SIG-M5 (cell line): Measurements from ENCODE around the gene ARID3B.
"Not testable (repeated sequence)": the region's sequence is repeated elsewhere in the genome, so short reads cannot be mapped to it uniquely, and the experiment has no call there.

Source experiments
- DNase-seq: peaks from one replicate; lab custom pipeline; 2025; lab: John Stamatoyannopoulos, UW

Gene ARID3B

DNA sequence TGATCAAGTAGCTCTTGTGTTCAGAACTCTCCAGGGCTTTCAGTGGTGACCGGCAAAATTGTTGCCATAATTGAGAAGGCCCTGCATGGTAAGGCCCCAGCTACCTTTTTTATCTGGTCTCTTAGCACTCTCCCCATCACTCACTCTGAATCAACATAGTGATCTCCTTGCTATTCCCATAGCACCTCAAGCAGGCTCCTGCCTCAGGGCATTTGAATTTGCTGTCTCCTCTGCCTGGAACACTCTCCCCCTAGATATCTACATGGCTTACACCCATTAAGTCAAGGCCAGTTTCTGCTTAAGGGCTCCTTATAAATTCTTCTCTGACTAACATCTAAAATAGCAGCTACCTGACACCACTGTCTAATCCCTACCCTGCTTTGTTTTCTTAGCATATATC is 3.3 kb upstream of the ARID3B start:
- no peak for DNase-seq

DNA sequence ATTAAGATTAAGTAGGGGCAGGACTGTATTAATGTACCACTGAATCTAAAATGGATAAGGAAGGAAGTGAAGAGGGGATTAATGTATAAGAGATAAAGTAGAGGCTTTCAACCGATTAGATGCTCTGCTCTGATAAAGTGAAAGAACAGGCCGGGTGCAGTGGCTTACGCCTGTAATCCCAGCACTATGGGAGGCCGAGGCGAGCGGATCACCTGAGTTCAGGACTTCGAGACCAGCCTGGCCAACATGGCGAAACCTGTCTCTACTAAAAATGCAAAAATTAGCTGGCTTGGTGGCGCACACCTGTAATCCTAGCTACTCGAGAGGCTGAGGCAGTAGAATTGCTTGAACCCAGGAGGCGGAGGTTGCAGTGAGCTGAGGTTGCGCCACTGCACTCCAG is 1.5 kb upstream of the ARID3B start:
- not testable (repeated sequence) for DNase-seq

DNA sequence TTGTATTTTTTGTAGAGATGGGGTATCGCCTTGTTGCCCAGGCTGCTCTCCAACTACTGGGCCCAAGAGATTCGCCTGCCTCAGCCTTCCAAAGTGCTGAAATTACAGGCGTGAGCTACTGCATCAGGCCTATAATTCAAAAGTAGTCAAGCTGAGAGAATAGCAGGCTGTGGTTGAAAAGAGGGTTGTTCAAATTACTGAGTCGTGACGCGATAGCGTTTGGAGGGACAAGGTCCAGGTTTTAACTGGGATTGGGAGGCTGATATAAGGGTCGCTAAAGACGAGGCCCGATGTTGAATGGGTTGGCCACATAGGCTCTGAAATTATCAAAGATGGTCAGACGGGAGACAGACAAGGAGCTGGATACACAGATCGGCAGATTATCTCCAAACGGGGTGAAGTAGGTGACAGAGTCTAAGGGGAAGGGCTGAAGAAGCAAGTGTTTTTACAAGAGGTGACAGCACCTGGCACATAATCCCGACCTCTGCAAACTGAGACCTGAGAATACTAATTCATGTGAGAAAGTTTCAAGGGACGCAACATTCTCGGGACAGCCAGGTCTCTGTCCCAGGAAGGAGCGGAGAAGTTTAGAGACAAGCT is 759 bp upstream of the ARID3B start:
- no peak for DNase-seq

DNA sequence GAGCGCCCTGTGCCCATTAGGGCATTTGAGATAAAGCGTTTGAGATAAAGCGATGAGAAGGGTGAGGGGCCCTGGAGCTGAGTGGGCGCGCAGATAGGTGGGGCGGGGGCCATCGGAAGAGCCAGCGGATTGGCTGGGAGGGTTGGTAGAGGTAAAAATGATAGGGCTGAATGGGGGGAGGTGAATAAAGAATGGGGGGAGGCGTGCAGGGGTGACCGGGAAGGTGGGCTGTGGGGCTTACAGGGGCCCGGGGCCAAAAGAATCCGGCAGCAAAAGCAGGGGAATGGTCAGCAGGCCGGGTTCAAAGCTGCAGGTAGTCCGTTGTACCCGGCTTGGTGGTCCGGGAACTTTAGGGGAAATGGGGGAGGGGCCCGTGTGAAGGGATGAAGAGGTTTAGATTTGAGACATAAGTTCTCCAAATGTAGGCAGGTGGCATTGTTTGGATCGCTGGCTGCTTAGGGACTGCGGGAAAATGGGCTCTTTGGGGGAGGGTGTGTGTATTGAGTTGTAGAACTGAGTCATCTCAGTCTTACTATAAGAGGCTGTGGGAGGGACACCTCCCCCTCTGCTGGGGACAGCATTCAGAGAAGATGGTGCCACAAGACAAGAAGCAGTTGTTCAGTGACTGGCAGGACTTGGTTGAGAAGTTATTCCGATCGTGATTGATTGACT is 610 bp downstream of the ARID3B start:
- peak; percentile 50 for DNase-seq

DNA sequence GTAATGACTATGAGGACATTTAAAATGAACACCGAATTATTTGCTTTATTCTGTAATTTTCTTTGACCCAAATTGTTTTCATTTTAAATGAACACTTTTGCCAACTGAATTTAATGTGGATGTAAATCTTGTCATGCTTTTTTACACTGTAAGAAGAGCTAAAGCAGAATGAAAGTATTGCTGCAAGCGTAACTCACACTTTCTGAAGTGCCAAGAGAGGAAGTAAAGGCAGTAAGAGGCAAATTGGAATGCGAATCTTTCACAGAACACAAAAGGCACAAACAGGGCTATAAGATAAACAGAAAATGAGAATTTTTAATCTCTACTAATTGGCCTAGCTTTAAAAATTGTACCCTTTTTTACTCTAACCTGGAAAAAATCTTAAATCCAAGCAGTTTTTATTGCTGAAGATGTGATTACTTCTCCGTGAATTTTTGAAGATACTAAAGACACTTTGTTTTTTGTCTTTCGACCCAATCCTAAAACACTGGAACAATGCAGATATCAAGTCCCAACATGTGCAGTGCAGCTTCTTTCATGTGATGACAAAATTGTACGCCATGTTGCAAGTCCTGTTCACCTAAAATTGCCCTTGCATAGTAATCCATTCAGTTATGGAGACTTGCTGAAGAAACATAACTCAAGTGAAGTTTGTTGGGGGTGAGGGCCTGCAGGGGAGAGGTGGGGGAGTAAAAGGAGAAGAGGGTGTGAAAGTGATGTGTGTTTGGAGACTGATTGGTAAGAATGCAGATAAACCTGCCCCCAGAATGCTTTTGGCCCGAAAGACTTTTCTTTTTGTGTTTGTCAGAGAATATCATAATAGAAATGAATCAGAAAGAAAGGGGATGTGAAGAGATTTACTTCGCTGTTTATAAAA is 1.4 kb downstream of the ARID3B start:
- no peak for DNase-seq

DNA sequence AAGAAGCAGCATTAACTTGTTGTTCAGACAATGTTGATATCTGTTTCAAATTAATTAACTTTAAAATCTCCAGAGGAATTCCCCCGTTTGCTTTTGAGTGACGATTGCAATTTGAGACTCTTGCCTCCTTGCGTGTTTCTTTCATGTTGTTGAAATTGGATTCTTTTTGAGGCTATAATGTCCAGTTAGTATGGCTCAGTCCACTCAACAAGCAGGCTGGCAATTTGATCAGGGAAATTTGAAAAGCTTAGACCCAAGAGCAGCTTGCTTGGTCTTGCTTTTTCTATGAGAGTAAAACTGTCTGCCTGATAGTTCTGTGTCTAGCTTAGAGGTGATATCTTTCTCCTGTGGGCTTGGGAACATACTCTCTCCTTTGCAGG is 2.0 kb downstream of the ARID3B start:
- DNase-seq: no peak

DNA sequence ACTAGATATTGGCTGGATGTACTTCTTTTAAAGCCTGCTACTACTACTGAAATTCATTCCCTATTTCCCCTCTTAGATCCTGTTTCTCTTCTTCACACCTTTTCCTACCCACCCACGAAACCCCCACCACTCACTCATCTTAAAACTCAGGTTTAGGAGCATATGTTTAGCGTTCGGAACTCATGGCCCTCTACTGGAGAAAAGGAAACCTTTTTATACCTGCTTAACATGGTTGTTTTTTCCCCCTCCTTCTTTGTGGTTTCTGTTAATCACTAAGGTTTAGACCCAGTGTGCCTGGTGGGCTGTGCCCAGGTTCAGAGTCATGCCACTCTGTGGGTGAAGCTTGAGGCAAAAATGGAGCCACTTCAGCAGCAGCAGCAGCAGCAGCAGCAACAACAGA is 2.6 kb downstream of the ARID3B start:
- DNase-seq: no peak

DNA sequence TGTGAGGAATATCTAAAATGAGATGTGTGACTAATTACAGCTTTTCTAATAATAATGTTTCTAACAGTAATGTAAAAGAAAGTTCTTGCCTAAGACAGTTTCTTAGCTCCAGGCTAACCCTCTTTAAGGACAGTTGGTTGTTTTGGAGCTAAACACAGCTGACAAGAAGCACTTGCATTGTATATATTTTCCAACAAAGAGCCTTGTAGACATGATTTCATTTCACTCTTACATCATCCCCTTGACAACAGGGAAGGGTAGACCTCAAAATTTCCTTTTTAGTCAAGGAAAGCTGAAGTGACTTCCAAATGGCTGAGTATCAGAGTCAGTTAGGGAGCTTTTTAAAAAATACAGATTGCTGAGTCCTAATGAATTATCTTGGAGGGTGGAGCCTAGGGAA is 4.1 kb downstream of the ARID3B start:
- DNase-seq: no peak

DNA sequence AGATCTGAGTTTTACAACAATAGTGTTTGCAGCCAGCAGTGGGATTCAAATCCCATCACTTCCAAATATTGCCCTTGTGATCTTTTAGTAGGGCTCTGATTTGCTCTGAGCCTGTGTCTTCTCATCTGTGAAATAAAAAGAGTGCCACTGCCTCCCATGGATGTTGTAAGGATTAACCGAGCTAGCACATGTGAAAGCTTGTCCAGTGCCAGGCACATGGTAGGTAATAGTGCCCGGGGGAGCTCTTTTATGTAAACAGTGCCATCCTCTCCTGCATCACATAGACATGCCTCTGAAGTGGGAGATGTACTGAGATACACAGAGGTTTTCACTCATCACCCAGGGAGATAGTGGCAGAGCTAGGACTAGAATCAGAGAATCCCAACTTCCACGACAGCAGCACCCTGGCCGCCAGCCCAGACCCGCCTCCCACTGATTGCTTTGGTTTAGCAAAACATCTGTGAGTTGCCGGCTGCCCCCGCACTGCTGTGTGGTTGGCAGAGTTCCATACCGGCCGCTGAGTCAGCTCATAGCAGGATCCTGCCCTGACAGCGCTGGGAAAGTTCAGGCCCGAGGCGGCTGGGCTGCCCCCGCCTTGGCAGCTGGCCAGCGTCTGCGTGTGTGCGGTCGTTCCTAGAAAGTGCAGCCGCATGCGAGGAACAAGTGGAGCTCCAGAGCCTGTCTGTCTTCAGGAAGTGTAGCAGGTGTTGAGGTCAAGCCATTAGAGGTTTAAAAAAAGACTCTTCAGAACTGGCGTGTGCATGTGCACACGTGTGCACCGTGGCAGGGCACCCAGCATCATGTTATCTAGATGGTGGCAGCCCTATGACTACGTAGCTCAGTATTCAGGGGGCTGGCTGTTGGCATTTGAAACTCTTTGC is 5.0 kb downstream of the ARID3B start:
- DNase-seq: peak; percentile 55

DNA sequence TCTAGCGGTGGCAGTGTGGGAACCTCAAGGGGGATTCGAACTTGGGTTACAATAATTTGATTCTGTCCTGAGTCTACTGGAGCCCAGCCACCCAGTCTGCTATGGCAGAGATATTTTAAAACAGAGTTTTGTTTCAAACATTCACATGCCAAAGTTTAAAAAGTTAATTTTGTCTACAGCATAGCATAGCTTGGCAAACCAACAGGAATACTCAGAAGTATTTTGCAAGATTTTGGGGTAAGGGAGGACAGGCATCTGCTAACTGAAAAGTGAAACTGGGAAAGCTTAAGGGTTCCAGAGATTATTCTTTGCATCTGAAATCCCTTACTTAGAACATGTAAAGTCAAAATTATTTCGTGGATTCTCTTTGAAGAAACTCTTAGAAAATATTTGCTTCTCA is 6.6 kb downstream of the ARID3B start:
- DNase-seq: no peak

DNA sequence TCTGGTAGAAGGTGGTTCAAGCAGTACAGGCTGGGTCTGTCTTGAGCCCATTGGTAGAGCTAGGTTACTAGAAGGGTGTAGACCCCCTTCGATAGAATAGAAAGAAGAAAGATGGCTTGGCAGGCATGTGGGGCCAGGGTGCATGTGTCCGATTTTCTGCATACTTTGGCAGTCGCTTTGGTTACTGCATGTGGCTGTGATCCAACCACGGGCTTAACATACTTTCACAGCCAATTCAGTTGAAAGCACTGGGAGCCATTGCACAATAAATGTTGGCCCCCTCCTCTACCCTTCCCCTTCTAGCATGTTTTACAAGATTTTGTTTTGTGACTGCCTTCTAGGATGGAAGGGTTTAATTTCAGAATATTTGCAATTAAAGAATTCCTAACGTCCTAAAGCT is 7.2 kb downstream of the ARID3B start:
- no peak for DNase-seq

DNA sequence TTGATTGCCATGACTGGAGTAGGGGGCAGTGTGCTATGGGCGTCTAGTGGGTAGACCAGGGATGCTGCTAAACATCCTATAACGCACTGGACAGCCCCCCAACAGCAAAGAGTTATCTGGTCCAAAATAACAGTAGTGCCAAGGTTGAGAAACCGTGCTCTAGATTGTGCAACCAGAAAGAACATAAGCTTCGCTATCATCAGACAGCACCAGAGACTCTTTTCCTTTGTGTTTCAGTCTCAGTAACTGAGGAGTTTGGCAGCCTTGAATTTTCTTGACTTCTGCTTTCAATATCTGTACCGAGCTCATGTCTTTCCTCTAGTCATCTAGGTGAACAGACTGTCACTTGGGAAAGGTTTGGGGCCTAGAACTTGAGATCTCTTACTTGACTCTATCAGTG is 8.8 kb downstream of the ARID3B start:
- peak; percentile 3 for DNase-seq

DNA sequence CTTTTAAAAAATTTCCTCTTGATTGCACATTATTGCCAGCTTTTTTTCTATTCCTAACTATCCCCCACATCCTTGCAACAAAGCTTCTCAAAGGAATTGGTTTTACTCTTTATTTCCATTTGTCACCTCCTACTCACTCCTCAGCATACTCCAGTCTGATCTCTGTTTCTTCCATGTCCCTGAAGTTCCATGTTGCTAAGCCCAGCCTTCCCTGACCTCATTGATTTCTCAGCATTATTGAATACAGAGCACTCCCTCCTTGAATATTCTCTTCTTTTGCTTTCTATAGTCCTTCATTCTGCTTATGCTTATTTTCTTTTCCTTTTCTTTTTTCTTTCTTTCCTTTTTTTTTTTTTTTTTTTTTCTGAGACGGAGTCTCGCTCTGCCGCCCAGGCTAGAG is 10.7 kb downstream of the ARID3B start:
- no peak for DNase-seq

DNA sequence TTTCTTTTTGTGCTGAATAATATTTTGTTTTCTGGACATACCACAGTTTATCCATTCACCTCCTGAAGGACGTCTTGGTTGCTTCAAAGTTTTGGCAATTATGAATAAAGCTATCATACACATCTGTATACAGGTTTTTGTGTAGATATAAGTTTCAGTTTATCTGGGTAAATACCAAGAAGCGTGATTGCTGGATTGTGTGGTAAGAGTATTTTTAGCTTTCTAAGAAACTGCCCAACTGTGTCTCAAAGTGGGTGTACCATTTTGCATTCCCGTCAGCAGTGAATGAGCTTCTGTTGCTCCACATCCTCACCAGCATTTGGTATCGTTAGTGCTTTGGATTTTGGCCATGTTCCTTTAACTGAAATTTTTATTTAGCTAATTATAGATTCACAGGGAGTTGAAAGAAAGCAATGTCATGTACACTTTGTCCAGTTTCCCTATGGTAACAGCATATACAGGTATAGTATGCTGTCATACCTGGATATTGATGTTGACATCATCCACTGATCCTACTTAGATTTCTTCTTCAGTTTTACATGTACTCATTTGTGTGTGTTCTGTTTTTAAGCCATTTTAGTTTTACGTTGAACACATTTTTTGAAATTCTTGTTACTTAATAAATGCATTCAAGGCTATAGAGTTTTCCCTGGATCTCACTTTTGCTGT is 11.9 kb downstream of the ARID3B start:
- DNase-seq: no peak

DNA sequence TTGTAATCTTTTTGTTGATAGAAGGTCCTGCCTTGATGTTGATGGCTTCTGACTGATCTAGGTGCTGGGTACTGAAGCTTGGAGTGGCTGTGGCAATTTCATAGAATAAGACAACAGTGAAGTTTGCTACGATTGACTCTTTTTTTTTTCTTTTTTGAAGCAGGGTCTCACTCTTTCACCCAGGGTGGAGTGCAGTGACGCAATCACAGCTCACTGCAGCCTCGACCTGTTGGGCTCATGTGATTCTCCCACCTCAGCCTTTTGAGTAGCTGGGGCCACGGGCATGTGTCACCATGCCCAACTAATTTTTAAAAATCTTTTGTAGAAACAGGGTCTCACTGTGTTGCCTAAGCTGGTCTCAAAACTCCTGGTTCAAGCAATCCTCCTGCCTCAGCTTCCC is 14.2 kb downstream of the ARID3B start:
- no peak for DNase-seq

DNA sequence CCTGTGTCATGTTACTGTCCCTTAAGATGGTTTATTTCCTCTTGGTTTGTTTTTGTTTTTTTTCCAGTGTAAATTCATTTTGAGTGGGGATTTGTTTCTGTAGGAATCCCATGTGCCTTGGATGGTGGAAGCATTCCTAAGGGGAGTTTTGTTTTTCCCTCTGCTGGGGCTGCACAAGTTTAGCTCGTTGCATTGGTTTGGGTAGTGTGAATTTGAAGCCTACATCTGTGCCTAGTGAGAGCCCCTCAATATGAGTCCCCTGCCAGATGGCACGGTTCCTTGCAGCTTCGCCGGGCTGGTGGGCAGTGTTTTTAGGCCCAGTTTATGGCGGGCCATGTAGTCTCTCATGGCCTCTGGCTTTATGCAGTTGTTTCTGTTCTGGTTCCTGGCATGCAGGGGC is 17.7 kb downstream of the ARID3B start:
- DNase-seq: no peak

DNA sequence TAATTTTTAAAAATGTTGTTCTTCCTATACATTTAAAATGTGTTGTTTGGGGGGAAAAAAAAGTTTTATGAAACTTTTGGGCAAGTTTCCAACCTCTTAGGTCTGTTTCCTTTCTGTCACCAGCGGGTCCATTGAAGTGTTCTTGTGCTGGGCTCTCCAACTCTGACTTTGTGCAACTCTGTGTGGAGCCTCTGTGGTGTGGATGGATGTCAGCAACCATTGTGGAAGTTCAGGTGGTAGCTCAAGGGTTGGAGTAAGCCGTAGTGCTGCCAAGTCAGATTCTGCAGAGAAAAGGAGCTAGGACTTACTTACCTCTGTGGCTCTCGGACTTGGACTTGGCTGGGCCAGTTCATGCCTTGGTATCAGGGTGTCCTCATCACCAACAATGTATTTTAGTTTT is 22.4 kb downstream of the ARID3B start:
- DNase-seq: no peak

DNA sequence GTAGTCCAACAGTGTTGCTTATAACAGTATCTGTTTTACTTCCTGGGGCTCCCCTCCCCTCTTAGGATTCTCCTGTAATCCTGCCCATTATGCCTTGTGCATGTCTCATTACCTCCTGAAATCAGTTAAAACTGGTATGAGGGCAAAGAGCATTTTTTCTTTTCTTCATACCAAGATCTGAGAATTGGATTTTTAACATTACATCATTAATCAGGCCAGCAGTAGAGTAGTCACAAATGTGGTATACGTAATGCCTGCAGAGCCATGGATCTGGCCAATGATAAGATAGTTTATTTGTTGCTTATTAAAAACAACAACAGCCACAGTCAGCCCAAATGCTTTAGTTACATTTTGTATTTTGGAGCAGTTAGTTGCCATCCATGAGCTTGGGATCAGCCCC is 23.2 kb downstream of the ARID3B start:
- DNase-seq: no peak

DNA sequence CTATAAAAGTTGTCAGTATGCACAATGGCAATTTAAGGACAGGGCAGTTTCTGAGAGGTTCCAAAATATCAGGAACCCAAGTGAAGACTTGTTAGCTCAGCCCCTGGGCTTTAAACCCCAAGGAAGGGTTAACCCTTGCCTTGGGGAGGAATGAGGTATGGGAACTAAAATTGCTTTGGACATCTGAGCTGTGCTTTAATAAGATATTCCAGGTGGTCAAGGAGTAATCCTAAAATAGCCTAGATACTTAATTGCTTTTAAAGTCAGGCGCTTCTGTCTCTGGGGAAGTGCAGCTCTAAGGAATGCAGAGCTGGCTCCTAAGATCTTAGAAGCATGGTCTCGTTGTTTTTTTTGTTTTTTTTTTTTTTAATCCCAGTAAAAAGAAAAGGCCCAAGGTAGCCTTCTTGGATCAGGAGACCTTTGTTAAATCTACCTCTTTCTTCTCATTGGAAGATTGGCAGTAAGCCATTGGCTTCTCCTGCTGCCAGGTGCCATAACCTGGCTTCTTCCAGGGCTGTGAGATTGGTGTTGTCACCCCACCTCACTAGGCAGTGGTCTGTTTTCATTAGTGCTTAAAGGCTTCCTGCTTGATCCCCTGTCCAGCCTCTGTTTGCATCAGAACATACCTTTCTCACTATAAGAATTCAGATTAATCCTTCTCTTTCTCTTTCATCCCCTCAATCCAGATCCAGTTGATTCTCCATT is 24.5 kb downstream of the ARID3B start:
- no peak for DNase-seq

DNA sequence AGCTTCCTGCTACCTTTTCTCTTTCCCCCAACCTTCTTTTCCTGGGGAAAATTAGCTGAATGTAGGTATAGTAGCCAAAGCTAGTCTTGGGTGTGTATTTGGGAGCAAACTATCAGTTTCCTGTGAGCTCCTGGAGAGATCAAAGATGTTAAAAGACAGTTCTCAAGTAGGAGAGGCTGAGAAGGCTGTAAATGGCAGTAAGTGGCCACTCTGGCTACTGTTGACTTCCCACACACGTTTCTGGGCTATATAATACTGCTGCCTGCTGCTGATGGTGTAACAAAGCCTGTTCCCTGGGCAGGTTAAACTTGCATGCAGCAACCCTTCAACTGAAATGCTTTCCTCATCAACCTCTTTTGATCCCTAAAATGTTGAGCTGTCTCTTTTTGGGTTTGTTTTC is 27.6 kb downstream of the ARID3B start:
- no peak for DNase-seq

DNA sequence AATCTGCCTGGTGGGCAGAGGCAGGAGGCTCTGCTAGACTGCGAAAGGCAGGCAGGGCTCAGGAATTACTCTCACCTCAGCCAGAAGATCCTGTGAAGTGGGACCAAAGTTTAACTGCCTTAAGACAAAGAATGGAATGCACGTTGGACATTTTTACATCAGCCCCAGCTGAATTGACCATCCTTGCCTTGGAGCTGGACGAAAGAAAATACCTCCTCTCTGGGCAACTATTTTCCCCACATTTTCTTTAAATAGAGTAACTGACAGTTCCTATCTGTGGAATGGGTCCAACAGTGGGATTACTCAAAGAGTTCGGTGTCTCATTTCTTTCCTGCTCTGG is 28.7 kb downstream of the ARID3B start:
- DNase-seq: no peak
